K562 (cell line): ENCODE measurements around the gene DIP2C. TPM values are rescaled to one million over a fixed set of nuclear protein-coding genes. Genes with fewer than 3 reads are reported as not detected.

Source experiments
- CUX1 ChIP-seq: fragments of 200-800 bp; sonication (Bioruptor generic); IDR thresholded peaks from 2 replicates; pipeline ENCODE4 v1.6.1; 2016; ENCODE audit warnings: missing genetic modification characterization, missing compliant biosample characterization
- NFXL1 ChIP-seq: fragments of 450-650 bp; formaldehyde crosslinking; IDR thresholded peaks from 2 replicates; pipeline ENCODE4 v1.4.0; 2021; ENCODE audit warnings: mild to moderate bottlenecking
- NR4A1 ChIP-seq, 2 experiments: fragments of 250-450 bp in 1 of 2; fragments of 450-650 bp in 1 of 2; sonication (Bioruptor Pico) in 1 of 2; IDR thresholded peaks; 2 replicates each; pipeline versions ENCODE4 v1.4.0 to v1.6.1; 2016 to 2020; ENCODE audit warnings: mild to moderate bottlenecking in 2 of 2, missing compliant biosample characterization in 1 of 2, missing genetic modification characterization in 1 of 2, moderate library complexity in 1 of 2
- OTX1 ChIP-seq: fragments of 450-650 bp; formaldehyde crosslinking; IDR thresholded peaks from 2 replicates; pipeline ENCODE4 v1.4.0; 2022; ENCODE audit warnings: mild to moderate bottlenecking
- TEAD1 ChIP-seq, 2 experiments: fragments of 450-650 bp in 1 of 2; sonication (generic) in 1 of 2; formaldehyde crosslinking; IDR thresholded peaks; 2 replicates each; pipeline versions ENCODE4 v1.4.0 to v1.8.0; 2020 to 2022; ENCODE audit warnings: mild to moderate bottlenecking in 2 of 2, missing genetic modification reagents in 1 of 2
- ZC3H11A ChIP-seq: IDR thresholded peaks from 2 replicates; pipeline ENCODE4 v1.6.1; 2012; ENCODE audit warnings: low read depth, low read length, improper control_type of control experiment
- ZNF134 ChIP-seq: fragments of 250-450 bp; sonication (Bioruptor Pico); conservative IDR thresholded peaks from 2 replicates; pipeline ENCODE4 v1.4.0; 2020
- ZNF165 ChIP-seq: fragments of 250-450 bp; sonication (Bioruptor Pico); IDR thresholded peaks from 2 replicates; pipeline ENCODE4 v1.4.0; 2020; ENCODE audit warnings: borderline replicate concordance
- ZNF384 ChIP-seq: IDR thresholded peaks from 2 replicates; pipeline ENCODE4 v1.6.1; 2012; ENCODE audit warnings: low read depth, low read length, improper control_type of control experiment
- polyA plus RNA-seq, 8 experiments: library from polyadenylated mRNA; depleted of rRNA in 4 of 8; stranded (reverse) in 5 of 8; unstranded in 3 of 8; fragments of >200 nt; fragmentation: Nextera tagmentation in 2 of 8; fragmentation: Illumina TruSeq in 1 of 8; extraction: Ambion mirVana in 2 of 8; extraction: Trizol in 1 of 8; gene quantifications; 2 replicates each; pipeline versions ENCODE4 v1.2.1 to v1.2.3, GENCODE V29; 2011 to 2014; ENCODE audit warnings: inconsistent platforms in 1 of 8, missing spikeins in 1 of 8
- total RNA-seq, 7 experiments: library from RNA; depleted of rRNA in 6 of 7; stranded (reverse); fragments of >200 nt in 6 of 7; fragmentation: Illumina TruSeq in 2 of 7; extraction: Trizol in 2 of 7; gene quantifications; 2 replicates each; pipeline versions ENCODE4 v1.2.1 to v1.2.3, GENCODE V29; 2011 to 2021; ENCODE audit warnings: low replicate concordance in 1 of 7
- TF ChIP-seq, protein P1 (sequence below): fragments of 250-450 bp; sonication (Bioruptor Pico); IDR thresholded peaks from 2 replicates; pipeline ENCODE4 v1.8.0; 2022; ENCODE audit warnings: inconsistent platforms, mild to moderate bottlenecking, moderate library complexity, borderline replicate concordance

The DIP2C gene
- total and polyA plus RNA-seq, 9 of the 15 experiments (the other 6 are each of a cell fraction or from before 2014, with no cell fraction given), result 0.01 TPM; not detected in 8

DNA sequence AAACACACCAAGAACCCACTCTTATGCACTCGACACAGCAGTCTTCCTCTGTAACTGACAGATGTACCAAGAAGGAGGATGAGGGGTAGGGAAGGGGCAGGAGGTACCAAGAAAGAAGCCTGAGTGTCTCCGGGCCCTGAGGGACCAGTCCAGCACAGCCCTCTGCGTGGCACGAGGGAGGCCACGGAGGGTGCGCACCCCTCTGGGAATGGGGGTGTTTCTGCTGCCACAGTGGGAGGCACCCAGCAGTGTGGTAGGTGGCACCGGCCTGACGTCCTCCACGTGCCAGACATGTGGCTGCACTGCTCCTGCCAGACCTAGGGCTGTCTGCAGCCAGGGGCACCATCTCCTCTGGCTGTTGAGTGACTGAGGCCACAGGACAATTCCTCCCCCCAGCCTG, 399.9 kb downstream of the DIP2C start (continued):
- TF ChIP-seq, protein P1, sequence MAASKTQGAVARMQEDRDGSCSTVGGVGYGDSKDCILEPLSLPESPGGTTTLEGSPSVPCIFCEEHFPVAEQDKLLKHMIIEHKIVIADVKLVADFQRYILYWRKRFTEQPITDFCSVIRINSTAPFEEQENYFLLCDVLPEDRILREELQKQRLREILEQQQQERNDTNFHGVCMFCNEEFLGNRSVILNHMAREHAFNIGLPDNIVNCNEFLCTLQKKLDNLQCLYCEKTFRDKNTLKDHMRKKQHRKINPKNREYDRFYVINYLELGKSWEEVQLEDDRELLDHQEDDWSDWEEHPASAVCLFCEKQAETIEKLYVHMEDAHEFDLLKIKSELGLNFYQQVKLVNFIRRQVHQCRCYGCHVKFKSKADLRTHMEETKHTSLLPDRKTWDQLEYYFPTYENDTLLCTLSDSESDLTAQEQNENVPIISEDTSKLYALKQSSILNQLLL (CRISPR knock-in tag), result no peak
- TF ChIP-seq OTX1 (no peak), NR4A1 (CRISPR knock-in tag; IDR thresholded peaks at IDR 0.05) (no peak), NR4A1 (tag; IDR thresholded peaks at IDR 0.05) (no peak), ZC3H11A (no peak), NFXL1 (no peak), TEAD1 (CRISPR knock-in tag; IDR thresholded peaks at IDR 0.05) (no peak), ZNF384 (no peak), ZNF134 (CRISPR knock-in tag) (no peak), CUX1 (no peak), ZNF165 (CRISPR knock-in tag) (no peak)
- TF ChIP-seq, all 486 proteins: peak for 0
